Loucy (cell line): ENCODE results near the gene TES.

Experiments used
- H2AFZ ChIP-seq: fragments of 200-600 bp; sonication (generic); 2 replicates; pipeline ENCODE4 v1.6.0; 2016; ENCODE audit warnings: antibody characterized with exemption, mild to moderate bottlenecking, low read length, moderate library complexity
- H3F3A ChIP-seq: fragments of 200-600 bp; 2 replicates; pipeline ENCODE4 v1.6.0; 2016; ENCODE audit warnings: antibody characterized with exemption, low read depth, mild to moderate bottlenecking
- H3K27me3 ChIP-seq: fragments of 200-600 bp; sonication (generic); 2 replicates; pipeline ENCODE4 v1.6.1; 2014; ENCODE audit warnings: low read length, mild to moderate bottlenecking; ENCODE audit not compliant: insufficient read depth, poor library complexity, severe bottlenecking
- H3K36me3 ChIP-seq: fragments of 200-600 bp; sonication (generic); 2 replicates; pipeline ENCODE4 v1.6.1; 2016; ENCODE audit warnings: low read length; ENCODE audit not compliant: insufficient read depth
- H3K4me1 ChIP-seq: fragments of 200-600 bp; sonication (generic); 2 replicates; pipeline ENCODE4 v1.5.1; 2014; ENCODE audit warnings: low read length, mild to moderate bottlenecking; ENCODE audit not compliant: insufficient read depth, poor library complexity, severe bottlenecking
- H3K4me2 ChIP-seq: fragments of 200-600 bp; sonication (generic); 2 replicates; pipeline ENCODE4 v1.6.0; 2014; ENCODE audit warnings: antibody characterized with exemption, low read length, low read depth, mild to moderate bottlenecking; ENCODE audit not compliant: poor library complexity, severe bottlenecking
- H3K4me3 ChIP-seq: fragments of 200-600 bp; sonication (generic); 2 replicates; pipeline ENCODE4 v1.5.1; 2014; ENCODE audit warnings: low read length, mild to moderate bottlenecking, mixed read lengths; ENCODE audit not compliant: poor library complexity, severe bottlenecking
- H3K79me2 ChIP-seq: fragments of 200-600 bp; sonication (generic); 2 replicates; pipeline ENCODE4 v1.6.1; 2014; ENCODE audit warnings: low read length; ENCODE audit not compliant: insufficient read depth
- H3K9ac ChIP-seq: fragments of 200-600 bp; sonication (generic); 2 replicates; pipeline ENCODE4 v1.6.0; 2014; ENCODE audit warnings: mild to moderate bottlenecking, low read depth, low read length, moderate library complexity; ENCODE audit not compliant: poor library complexity, severe bottlenecking
- H3K9me2 ChIP-seq: fragments of 200-600 bp; sonication (generic); replicated peaks from 2 replicates; pipeline ENCODE4 v1.6.1; 2016; ENCODE audit warnings: low read depth, low read length, mixed read lengths
- H3K9me3 ChIP-seq: fragments of 200-600 bp; sonication (generic); 2 replicates; pipeline ENCODE4 v1.6.1; 2014; ENCODE audit warnings: mild to moderate bottlenecking, antibody characterized with exemption, low read length, low read depth; ENCODE audit not compliant: insufficient read depth
- H4K20me1 ChIP-seq: fragments of 200-600 bp; sonication (generic); 2 replicates; pipeline ENCODE4 v1.6.0; 2014; ENCODE audit warnings: antibody characterized with exemption, low read length, mild to moderate bottlenecking; ENCODE audit not compliant: insufficient read depth, poor library complexity, severe bottlenecking
- CTCF ChIP-seq: fragments of 200-600 bp; sonication (generic); conservative IDR thresholded peaks from 2 replicates; pipeline ENCODE4 v1.5.1; 2014; ENCODE audit warnings: mild to moderate bottlenecking, antibody characterized with exemption, low read length
- EZH2phosphoT487 ChIP-seq: fragments of 200-600 bp; IDR thresholded peaks from 2 replicates; pipeline ENCODE4 v1.6.1; 2018; ENCODE audit warnings: antibody characterized with exemption, mild to moderate bottlenecking, moderate library complexity, borderline replicate concordance

TES gene

DNA sequence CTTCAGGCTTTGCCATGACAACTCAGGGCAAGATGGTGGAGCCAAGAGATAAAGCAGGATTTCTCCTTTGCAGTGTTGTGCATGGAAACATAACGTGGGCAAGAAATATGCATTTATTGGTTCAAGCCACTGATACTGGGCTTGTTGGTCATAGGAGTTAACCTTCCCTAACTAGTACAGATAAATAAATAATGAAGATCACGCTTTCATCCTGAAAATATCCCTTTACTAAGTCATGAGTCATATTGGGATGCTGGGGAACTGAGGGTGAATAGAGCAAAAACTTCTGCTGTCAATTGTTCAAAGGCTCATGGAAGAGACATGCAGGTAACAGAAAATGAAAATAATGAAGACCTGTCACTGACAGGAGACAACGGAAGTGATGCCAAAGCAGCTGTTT is 55.5 kb downstream of the TES start:
- Histone ChIP-seq H3K4me1 (no peaks in the 10 kb centered on the region), H3F3A (no peaks in the 10 kb centered on the region), H3K9ac (no peak overlapping the region), H3K4me3 (no peak overlapping the region), H3K27me3 (no peaks in the 10 kb centered on the region), H3K9me2 (no peaks in the 10 kb centered on the region), H3K36me3 (no peaks in the 10 kb centered on the region), H3K4me2 (no peak overlapping the region), H4K20me1 (no peaks in the 10 kb centered on the region), H2AFZ (no peak overlapping the region), H3K79me2 (no peaks in the 10 kb centered on the region), H3K9me3 (no peaks in the 10 kb centered on the region)
- TF ChIP-seq EZH2phosphoT487 (no peak), CTCF (no peak)

DNA sequence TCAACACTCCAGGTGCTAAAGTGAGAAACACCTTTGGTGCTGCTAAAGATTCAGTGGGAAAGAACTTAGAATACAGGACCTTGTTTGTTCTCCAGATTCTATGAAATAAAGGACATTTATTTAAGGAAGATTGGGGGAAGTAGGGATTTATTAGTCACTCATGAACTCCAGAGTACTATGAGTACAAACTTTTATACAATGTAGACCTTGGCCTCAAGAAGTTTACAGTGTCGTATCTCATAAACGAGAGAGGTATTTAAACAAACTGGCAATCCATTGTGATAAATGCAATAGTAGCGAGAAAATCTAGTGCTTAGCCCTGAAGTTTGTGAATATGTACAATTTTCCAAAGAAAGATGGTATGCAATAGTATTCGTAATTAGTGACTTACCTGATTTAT is 59.1 kb downstream of the TES start:
- Histone ChIP-seq H3K4me3 (no peak overlapping the region), H3K4me1 (no peaks in the 10 kb centered on the region), H4K20me1 (no peaks in the 10 kb centered on the region), H3K4me2 (no peak overlapping the region), H3K27me3 (no peaks in the 10 kb centered on the region), H3K9me3 (no peaks in the 10 kb centered on the region), H3K79me2 (no peaks in the 10 kb centered on the region), H2AFZ (no peak overlapping the region), H3F3A (no peaks in the 10 kb centered on the region), H3K9ac (no peak overlapping the region), H3K36me3 (no peaks in the 10 kb centered on the region), H3K9me2 (no peaks in the 10 kb centered on the region)
- no peak for TF ChIP-seq CTCF
- TF ChIP-seq EZH2phosphoT487, result no peak

DNA sequence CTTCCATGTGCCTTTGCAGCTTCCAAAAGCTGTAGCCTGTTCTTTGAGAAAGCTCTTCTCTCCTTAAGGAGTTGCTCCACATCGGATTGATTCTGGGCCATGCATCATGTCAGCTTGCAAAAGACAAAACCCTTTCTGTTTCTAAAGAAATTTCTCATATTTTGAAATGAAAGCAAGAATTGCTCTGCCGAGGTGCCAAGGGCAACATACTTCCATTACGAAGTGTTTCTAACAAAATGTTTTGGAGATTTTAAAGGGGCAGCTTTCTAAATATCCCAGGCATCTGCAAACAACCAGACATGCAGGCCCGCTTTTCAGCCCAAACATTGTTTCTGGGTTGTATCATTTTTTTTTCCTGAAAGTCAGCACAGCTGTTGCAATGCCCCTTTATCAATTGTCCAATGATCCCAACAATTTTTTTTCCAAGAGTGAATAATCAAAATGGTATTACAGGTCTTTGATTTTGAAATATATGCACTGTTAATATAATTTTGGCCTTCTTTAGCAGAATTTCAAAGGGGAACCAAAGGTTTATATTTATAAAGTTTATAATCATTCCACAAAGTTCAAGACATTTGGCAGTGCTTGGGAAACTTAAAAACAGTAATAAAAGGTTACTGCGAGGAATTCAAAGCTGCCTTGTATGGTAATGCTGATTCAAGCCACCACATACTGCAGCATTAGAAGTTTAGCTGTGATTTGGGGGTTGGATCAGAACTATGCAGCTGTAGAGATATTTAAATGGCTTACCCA is 61.0 kb downstream of the TES start:
- no peak overlapping the region for H3K4me3 ChIP-seq
- H3K9me3 ChIP-seq, result no peaks in the 10 kb centered on the region
- no peaks in the 10 kb centered on the region for H3K36me3 ChIP-seq
- H3K9me2 ChIP-seq, result no peaks in the 10 kb centered on the region
- no peaks in the 10 kb centered on the region for H3F3A ChIP-seq
- H3K4me2 ChIP-seq, result no peak overlapping the region
- H2AFZ ChIP-seq, result no peak overlapping the region
- no peaks in the 10 kb centered on the region for H3K79me2 ChIP-seq
- no peak overlapping the region for H3K9ac ChIP-seq
- H4K20me1 ChIP-seq, result no peaks in the 10 kb centered on the region
- no peak for TF ChIP-seq CTCF
- no peaks in the 10 kb centered on the region for H3K4me1 ChIP-seq
- H3K27me3 ChIP-seq, result no peaks in the 10 kb centered on the region
